Measurements from ENCODE around the gene LCN15.
"Not testable (repeated sequence)": the region's sequence is repeated elsewhere in the genome, so short reads cannot be mapped to it uniquely, and the experiment has no call there.

DNA sequence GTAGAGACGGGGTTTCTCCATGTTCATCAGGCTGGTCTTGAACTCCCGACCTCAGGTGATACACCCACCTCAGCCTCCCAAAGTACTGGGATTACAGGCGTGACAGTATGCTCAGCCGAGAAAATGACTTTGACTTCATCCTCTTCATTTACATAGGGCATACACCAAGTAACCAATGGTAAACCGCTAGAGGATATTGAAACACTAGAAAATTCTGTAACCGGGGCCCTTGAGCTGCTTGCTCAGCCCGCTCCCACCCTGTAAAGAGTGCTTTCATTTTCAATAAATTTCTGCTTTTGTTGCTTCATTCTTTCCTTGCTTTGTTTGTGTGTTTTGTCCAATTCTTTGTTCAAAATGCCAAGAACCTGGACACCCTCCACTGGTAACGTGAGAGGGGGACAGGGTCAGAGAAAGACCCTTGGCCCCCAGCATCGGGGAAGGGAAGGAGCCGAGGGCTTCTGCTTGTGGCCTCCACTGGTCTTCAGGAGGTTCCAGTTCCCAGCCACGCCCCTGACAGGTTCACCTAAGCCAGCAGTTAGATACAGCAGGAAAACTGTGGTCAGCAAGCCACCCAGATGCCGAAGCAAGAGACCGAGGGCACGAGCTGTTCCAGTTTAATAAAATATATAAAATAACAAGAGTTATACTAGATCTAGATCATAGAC, 1.6 kb upstream of the LCN15 start:
- TF ChIP-seq, protein P1, sequence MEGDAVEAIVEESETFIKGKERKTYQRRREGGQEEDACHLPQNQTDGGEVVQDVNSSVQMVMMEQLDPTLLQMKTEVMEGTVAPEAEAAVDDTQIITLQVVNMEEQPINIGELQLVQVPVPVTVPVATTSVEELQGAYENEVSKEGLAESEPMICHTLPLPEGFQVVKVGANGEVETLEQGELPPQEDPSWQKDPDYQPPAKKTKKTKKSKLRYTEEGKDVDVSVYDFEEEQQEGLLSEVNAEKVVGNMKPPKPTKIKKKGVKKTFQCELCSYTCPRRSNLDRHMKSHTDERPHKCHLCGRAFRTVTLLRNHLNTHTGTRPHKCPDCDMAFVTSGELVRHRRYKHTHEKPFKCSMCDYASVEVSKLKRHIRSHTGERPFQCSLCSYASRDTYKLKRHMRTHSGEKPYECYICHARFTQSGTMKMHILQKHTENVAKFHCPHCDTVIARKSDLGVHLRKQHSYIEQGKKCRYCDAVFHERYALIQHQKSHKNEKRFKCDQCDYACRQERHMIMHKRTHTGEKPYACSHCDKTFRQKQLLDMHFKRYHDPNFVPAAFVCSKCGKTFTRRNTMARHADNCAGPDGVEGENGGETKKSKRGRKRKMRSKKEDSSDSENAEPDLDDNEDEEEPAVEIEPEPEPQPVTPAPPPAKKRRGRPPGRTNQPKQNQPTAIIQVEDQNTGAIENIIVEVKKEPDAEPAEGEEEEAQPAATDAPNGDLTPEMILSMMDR (IDR thresholded peaks at IDR 0.05), result not testable (repeated sequence)
- not testable (repeated sequence) for TF ChIP-seq POLR2A (IDR thresholded peaks at IDR 0.05)

All from ovary (tissue), 3 donors.